ENCODE data around the gene KLRK1.
"Not testable (repeated sequence)": the region's sequence is repeated elsewhere in the genome, so short reads cannot be mapped to it uniquely, and the experiment has no call there.

Gene KLRK1

DNA sequence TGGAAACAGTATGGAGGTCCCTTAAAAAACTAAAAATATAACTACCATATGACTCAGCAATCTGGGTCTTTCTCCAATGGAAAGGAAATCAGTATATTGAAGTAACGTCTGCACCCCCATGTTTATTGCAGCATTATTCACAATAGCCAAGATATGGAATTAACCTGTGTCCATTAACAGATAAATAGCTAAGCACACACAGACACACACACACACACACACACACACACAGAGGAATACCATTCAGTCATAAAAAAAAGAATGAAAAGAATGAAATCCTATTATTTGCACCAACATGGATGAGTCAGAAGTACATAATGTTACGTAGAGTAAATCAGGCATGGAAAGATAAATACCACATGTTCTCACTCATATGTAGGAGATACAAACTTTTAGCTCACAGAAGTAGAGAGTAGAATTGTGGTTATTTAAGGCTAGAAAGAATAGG is 4.7 kb downstream of the KLRK1 start:
- Histone ChIP-seq H3K4me3 (ENCODE audit: low read length) (no peak overlapping the region), H3K27me3 (ENCODE audit: control insufficient read depth, insufficient read depth, low read length) (no peaks in the 10 kb centered on the region), H3K36me3 (ENCODE audit: control insufficient read depth, insufficient read depth, low read length) (no peaks in the 10 kb centered on the region), H3K4me1 (ENCODE audit: control insufficient read depth, insufficient read depth, low read length) (no peaks in the 10 kb centered on the region), H3K9me3 (ENCODE audit: control insufficient read depth, low read length) (no peaks in the 10 kb centered on the region), H3K9ac (ENCODE audit: low read length) (no peak overlapping the region)

DNA sequence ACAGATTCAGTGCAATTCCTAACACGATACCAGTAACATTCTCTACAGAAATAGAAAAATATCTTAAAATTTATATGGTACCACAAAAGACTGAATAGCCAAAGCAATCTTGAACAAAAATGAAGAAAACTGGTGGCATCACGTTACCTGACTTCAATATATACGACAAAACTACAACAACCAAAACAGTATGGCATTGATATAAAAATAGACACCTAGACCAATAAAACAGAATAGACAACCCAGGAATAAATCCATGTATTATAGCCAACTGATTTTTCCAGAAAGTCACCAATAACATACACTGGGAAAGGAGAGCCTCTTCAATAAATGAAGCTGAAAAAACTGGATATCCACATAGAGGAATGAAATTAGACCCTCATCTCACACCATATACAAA is 5.7 kb downstream of the KLRK1 start:
- no peak overlapping the region for H3K9ac ChIP-seq (ENCODE audit: low read length)
- H3K9me3 ChIP-seq (ENCODE audit: control insufficient read depth, low read length), result no peaks in the 10 kb centered on the region
- H3K36me3 ChIP-seq (ENCODE audit: control insufficient read depth, insufficient read depth, low read length), result no peaks in the 10 kb centered on the region
- H3K4me1 ChIP-seq (ENCODE audit: control insufficient read depth, insufficient read depth, low read length), result no peaks in the 10 kb centered on the region
- no peak overlapping the region for H3K4me3 ChIP-seq (ENCODE audit: low read length)
- no peaks in the 10 kb centered on the region for H3K27me3 ChIP-seq (ENCODE audit: control insufficient read depth, insufficient read depth, low read length)

DNA sequence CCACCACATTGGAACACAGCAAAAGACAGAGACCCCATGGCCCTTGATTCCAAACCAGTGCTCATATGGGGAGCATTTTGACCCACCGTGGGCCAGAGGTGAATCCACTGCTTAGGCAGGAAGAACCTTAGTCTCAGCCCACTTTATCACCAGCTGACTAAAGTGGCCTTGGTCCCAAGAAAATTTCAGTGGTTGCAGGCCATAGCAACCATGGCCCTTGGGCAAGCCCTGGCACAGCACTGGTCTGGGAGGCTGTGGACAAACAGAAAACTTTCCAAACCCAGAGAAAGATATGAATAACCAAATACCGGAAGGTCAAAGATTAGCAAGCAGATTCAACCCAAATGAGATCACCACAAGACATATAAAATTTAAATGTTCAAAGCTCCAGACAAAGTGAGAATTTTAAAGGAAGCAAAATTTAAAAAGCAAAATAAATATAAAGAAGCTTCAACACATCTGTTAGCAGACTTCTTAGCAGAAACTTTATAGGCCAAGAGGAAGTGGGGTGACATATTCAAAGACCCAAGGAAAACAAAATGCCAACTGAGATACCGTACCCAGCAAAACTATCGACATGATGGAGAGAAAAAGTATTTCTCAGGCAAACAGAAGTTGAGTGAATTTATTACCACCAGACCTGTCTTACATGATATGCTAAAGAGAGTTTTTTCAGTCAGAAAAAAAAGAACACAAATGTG is 7.8 kb downstream of the KLRK1 start:
- Histone ChIP-seq H3K27me3 (ENCODE audit: control insufficient read depth, insufficient read depth, low read length) (no peaks in the 10 kb centered on the region), H3K36me3 (ENCODE audit: control insufficient read depth, insufficient read depth, low read length) (no peaks in the 10 kb centered on the region), H3K4me3 (ENCODE audit: low read length) (no peak overlapping the region), H3K9me3 (ENCODE audit: control insufficient read depth, low read length) (no peaks in the 10 kb centered on the region), H3K4me1 (ENCODE audit: control insufficient read depth, insufficient read depth, low read length) (no peaks in the 10 kb centered on the region), H3K9ac (ENCODE audit: low read length) (no peak overlapping the region)

DNA sequence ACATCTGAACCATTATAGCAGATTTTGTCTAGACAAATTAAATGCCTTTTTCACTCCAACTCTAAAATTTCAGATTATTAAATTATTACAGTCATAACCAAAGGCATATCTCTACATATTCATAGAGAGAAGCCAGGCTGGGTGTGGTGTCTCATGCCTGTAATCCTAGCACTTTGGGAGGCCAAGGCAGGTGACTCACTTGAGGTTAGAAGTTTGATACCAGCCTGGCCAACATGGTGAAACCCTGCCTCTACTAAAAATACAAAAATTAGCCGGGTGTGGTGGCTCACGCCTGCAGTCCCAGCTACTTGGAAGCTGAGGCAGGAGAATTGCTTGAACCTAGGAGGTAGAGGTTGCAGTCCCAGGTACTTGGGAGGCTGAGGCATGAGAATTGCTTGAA is 11.1 kb downstream of the KLRK1 start:
- H3K4me1 ChIP-seq (ENCODE audit: control insufficient read depth, insufficient read depth, low read length); H3K36me3 ChIP-seq (ENCODE audit: control insufficient read depth, insufficient read depth, low read length); H3K9ac ChIP-seq (ENCODE audit: low read length); H3K9me3 ChIP-seq (ENCODE audit: control insufficient read depth, low read length); H3K4me3 ChIP-seq (ENCODE audit: low read length); H3K27me3 ChIP-seq (ENCODE audit: control insufficient read depth, insufficient read depth, low read length): not testable (repeated sequence)

DNA sequence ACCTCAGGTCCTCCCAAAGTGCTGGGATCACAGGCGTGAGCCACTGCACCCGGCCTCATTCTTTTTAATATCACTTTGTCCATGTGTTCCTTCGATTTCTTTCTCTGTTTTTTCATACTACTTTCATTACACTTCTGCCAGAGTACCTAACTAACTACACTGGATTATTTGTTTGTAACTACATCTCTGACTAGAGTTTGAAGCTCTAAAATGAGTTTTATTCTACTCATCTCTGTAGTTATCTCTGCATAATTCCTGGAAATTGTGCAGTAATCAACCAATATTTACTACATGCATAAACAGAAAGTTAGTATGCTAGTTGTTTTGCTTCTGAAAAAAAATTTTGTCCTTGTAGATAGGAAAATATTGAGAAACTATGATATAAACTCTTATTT is 15.2 kb downstream of the KLRK1 start:
- H3K4me3 ChIP-seq (ENCODE audit: low read length), result no peak overlapping the region

DNA sequence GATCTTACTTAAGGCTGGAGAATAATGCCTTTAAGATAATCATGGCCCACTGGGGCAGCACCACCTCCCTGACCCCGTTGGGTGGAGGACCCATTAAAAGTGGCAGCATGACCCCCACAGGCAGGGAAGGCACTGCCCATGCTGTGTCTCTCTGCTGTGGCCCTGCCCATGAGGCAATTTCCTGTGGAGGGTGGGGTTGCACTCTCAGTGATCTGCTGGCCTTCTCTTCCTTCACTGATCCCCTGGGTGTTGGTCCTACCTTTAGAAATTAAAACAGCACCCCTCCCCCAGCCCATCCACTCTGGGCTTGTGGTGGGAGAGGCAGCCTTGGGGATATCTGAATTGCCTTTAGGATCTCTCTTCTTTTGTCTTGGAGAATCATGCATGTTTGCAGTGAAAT is 17.3 kb downstream of the KLRK1 start:
- no peaks in the 10 kb centered on the region for H3K27me3 ChIP-seq (ENCODE audit: control insufficient read depth, insufficient read depth, low read length)
- no peak overlapping the region for H3K9ac ChIP-seq (ENCODE audit: low read length)
- H3K4me1 ChIP-seq (ENCODE audit: control insufficient read depth, insufficient read depth, low read length), result peaks cover 12% of the 10 kb centered on the region
- no peaks in the 10 kb centered on the region for H3K36me3 ChIP-seq (ENCODE audit: control insufficient read depth, insufficient read depth, low read length)
- no peak overlapping the region for H3K4me3 ChIP-seq (ENCODE audit: low read length)
- no peaks in the 10 kb centered on the region for H3K9me3 ChIP-seq (ENCODE audit: control insufficient read depth, low read length)

More for the DNA sequence above, 15.2 kb downstream of the KLRK1 start:
- Histone ChIP-seq H3K27me3 (ENCODE audit: control insufficient read depth, insufficient read depth, low read length) (no peaks in the 10 kb centered on the region), H3K9me3 (ENCODE audit: control insufficient read depth, low read length) (no peaks in the 10 kb centered on the region), H3K9ac (ENCODE audit: low read length) (no peak overlapping the region), H3K36me3 (ENCODE audit: control insufficient read depth, insufficient read depth, low read length) (no peaks in the 10 kb centered on the region), H3K4me1 (ENCODE audit: control insufficient read depth, insufficient read depth, low read length) (peaks cover 12% of the 10 kb centered on the region)

DNA sequence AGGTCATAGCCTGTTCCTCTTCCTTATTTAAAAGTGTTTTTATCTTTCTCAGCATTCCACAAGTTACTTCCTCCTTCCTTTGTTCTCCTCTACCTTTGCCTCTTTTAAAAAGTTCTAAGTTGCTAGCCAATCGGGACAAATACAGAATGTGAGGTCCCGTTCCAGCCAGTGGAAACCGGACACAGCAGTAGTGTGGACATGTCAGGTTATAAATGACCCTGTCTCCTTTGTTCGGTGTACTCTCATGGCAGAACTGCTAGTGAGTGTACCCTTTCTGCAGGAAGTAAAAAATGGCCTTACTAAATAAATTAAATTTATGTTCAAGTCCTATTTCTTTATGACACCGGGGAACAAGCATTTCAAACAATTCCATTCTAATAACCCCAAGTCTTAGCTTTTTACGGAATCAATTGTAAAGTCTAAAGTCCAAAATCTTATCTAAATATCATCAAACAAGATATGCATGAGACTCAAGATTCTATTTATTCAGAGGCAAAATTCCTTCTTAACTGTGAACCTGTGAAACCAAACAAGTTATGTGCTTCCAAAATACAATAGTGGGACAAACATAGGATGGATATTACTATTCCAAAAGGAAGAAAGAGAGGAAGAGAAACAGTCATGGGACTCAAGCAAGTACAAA is 17.8 kb downstream of the KLRK1 start:
- not testable (repeated sequence) for H3K9me3 ChIP-seq (ENCODE audit: control insufficient read depth, low read length); H3K4me3 ChIP-seq (ENCODE audit: low read length); H3K9ac ChIP-seq (ENCODE audit: low read length); H3K36me3 ChIP-seq (ENCODE audit: control insufficient read depth, insufficient read depth, low read length); H3K27me3 ChIP-seq (ENCODE audit: control insufficient read depth, insufficient read depth, low read length)
- H3K4me1 ChIP-seq (ENCODE audit: control insufficient read depth, insufficient read depth, low read length), result peaks cover 12% of the 10 kb centered on the region

DNA sequence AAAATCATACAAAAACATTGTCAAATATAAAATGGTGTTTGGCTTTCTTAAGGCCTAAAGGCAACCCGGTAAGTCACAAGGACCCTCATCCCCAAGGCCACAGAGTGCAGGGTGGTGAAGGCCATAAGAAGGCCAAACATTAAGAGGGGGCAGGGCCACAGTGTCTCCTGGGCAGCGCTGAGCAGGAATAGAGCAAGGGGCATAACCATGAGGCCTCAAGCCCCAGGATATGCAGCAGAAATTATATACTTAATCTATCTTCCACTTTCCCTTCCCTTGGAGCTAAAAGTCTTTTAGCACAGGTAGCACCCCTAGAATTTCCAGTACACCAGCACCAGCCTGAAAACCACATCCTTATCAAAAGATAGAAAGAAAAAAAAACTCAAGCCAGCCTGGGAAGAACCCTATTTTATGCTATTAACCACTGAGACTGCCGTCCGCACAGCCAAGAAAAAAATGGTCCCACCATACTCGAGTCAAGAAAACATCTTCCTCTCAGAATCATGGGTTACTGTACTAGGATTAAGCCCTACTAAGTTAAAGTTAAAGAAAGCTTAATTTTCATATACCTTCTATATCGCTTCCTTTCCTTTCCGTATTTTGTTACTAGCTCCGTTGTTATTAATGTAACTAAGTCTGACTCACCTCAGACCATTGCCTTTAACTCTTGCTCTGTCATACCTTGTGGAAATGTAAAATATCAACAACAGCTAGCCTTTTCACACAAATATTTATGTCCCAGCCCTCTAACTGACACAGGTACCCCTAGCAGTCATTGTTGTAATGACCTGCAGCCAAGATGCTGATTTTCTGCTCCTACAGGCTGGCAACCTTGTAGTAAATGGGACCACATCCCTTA is 20.1 kb downstream of the KLRK1 start:
- no peak overlapping the region for H3K4me3 ChIP-seq (ENCODE audit: low read length)
- H3K9me3 ChIP-seq (ENCODE audit: control insufficient read depth, low read length), result no peaks in the 10 kb centered on the region
- H3K4me1 ChIP-seq (ENCODE audit: control insufficient read depth, insufficient read depth, low read length), result peaks cover 29% of the 10 kb centered on the region
- no peaks in the 10 kb centered on the region for H3K36me3 ChIP-seq (ENCODE audit: control insufficient read depth, insufficient read depth, low read length)
- no peaks in the 10 kb centered on the region for H3K27me3 ChIP-seq (ENCODE audit: control insufficient read depth, insufficient read depth, low read length)
- H3K9ac ChIP-seq (ENCODE audit: low read length), result no peak overlapping the region

DNA sequence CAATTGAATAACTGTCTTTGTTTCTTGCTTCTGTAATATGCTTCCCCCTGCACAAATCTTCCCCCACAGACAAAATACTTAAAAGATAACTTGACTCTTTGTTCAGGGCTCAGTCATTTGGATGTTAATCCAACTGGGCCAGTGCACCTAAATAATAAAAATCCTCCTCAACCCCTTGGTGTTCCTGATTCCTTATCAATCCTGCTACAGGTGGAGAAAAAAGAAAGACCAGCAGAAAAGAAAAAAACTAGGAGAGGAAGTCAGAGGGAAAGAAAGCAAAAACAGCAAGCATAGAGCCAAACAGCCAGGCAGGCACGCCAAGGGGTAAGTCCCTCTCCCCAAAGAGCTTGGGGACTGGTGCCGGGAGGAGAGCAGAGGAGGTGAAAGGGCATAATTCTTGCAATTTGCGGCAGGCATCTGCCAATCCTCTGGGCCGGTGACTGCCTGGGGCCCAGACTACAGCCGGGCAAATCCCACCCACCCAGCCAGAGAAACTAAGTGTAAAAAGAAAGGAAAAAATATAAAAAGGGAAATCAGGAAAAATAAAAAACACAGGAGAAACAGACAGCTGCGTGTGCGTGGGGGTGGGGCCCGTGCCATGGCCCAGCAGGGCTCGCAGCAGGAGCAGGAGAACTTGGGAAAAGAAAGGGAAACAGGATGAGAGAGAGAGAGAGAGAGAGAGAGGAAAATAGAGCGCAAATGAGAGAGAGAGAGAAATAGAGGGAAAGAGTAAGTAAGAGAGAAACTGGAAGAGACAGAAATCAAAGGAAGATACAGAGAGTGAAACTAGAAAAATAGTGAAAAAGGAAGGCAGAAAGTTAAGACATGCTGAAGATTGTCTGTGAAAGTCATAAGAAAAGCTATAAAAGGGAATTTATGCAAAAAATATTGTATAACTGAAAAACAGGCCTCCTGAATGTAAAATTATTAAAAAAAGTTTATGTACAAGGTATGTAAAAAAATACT is 21.4 kb downstream of the KLRK1 start:
- peaks cover 38% of the 10 kb centered on the region for H3K4me1 ChIP-seq (ENCODE audit: control insufficient read depth, insufficient read depth, low read length)
- H3K27me3 ChIP-seq (ENCODE audit: control insufficient read depth, insufficient read depth, low read length), result no peaks in the 10 kb centered on the region
- H3K9me3 ChIP-seq (ENCODE audit: control insufficient read depth, low read length), result no peaks in the 10 kb centered on the region
- no peak overlapping the region for H3K9ac ChIP-seq (ENCODE audit: low read length)
- no peaks in the 10 kb centered on the region for H3K36me3 ChIP-seq (ENCODE audit: control insufficient read depth, insufficient read depth, low read length)
- no peak overlapping the region for H3K4me3 ChIP-seq (ENCODE audit: low read length)

DNA sequence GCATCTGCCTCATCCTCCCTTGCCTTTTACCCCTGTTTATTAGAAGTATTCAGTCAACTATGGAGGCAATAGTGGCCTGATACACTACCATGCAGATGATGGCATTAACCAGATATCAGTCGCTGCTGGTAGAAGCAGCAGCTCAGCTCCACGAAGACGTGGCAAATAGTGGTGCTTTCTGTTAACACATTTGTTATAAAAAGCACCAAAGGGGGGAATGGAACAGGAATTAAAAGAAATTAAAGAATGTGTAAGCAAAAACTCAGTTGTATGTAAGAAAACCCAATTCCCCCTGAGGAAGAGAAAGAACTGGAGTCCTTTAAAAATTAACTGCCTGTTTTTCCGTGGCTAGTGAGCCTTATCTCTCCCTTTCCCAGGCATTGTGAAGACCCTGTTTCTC is 22.1 kb downstream of the KLRK1 start:
- H3K9ac ChIP-seq (ENCODE audit: low read length), result not testable (repeated sequence)

DNA sequence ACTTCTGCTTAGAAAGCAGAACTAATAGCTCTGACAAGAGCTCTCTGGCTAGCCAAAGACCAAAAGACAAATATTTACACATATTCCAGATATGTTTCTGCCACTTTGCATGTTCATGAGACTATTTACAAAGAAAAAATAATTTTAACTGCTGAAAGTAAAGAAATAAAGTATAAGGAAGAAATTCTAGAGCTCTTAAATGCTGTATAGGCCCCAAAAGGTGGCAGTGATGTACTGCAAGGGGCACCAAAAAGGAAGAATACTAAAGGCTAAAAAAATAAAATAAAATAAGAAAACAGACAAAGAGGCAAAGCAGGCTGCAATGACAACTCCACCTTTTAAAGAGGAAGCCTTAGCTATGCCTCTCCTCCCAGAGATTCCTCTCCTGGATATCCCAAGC is 23.0 kb downstream of the KLRK1 start:
- Histone ChIP-seq H3K9ac (ENCODE audit: low read length) (no peak overlapping the region), H3K9me3 (ENCODE audit: control insufficient read depth, low read length) (no peaks in the 10 kb centered on the region), H3K27me3 (ENCODE audit: control insufficient read depth, insufficient read depth, low read length) (no peaks in the 10 kb centered on the region), H3K36me3 (ENCODE audit: control insufficient read depth, insufficient read depth, low read length) (no peaks in the 10 kb centered on the region), H3K4me3 (ENCODE audit: low read length) (no peak overlapping the region), H3K4me1 (ENCODE audit: control insufficient read depth, insufficient read depth, low read length) (peaks cover 42% of the 10 kb centered on the region)

More for the DNA sequence above, 22.1 kb downstream of the KLRK1 start:
- H3K36me3 ChIP-seq (ENCODE audit: control insufficient read depth, insufficient read depth, low read length); H3K9me3 ChIP-seq (ENCODE audit: control insufficient read depth, low read length); H3K27me3 ChIP-seq (ENCODE audit: control insufficient read depth, insufficient read depth, low read length); H3K4me3 ChIP-seq (ENCODE audit: low read length): not testable (repeated sequence)
- H3K4me1 ChIP-seq (ENCODE audit: control insufficient read depth, insufficient read depth, low read length), result peaks cover 42% of the 10 kb centered on the region
